ENCODE data around the gene FBXL20. TPM values are rescaled to one million over a fixed set of nuclear protein-coding genes. Genes with fewer than 3 reads are reported as not detected.

The FBXL20 gene
- polyA plus RNA-seq, 1 of the 3 experiments (the other 2 are of a cell fraction): 2.2 TPM

GRCh38 chr17:39405436-39405835, 4.0 kb upstream of the FBXL20 start (continued):
- no peak for TF ChIP-seq NRF1 (IDR thresholded peaks at IDR 0.05; ENCODE audit: low read depth, low read length)
- TF ChIP-seq TCF12 (IDR thresholded peaks at IDR 0.05): no peak
- no peak for TF ChIP-seq USF1 (IDR thresholded peaks at IDR 0.05; ENCODE audit: borderline replicate concordance, low read depth)

DNA sequence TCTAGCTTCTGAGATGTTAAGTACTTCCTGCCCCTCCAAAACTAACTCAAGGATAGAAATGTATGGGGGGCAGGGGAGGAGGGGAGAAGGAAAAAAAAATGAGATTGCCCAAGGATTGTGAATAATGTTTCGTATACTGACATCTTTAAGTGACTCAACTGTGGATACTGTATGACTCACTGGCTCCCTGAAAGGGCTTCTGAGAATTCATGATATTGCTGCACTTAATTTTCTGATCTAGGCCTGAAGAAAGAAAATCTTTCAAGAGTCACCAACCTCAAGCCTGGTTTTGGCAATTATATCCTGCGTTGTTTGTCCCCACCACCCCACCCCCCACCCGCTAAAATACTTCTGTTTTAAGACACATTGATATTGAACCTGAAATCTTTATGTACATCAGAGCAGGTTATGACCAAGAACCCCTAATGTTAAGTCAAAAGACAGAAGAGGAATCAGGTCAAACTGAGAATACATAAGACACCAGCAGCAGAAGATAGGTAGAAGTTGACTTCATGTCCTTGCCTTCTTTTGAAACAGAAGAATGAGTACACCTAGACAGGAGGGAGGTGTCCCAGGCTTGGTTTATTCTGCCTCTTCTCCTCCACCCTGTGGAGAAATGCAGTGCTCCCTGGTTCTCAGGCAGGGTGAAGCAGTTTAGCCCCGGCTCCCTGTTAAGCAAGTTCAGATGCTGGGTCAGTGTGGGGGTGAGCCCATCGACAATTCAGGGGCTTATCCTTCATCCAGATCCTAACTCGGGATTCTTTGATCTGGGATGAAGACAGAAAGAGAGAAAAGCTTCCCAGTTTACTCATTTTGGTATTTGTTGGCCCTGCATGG, 3.3 kb upstream of the FBXL20 start:
- Histone ChIP-seq H3K4me3 (ENCODE audit: low read depth in 2 of 2, low read length in 1 of 2) (0 out of 4 replicates have a peak overlapping the region, but pooled peaks of 1 of the 2 experiments have one; percentile 1), H3K27me3 (ENCODE audit: insufficient read depth) (no peaks in the 10 kb centered on the region), H3K4me1 (ENCODE audit: control insufficient read depth in 1 of 2, insufficient read depth in 2 of 2, low read depth in 1 of 2, low read length in 1 of 2) (peaks cover 6 to 12% of the 10 kb centered on the region in 2 experiments; a peak in 3 of 4 replicates), H3K9me2 (no peaks in the 10 kb centered on the region), H3K79me2 (ENCODE audit: insufficient read depth) (peaks cover 15% of the 10 kb centered on the region), H3K9ac (peak overlapping the region; percentile 5; the same call in 1 of the 2 replicates), H3K36me3 (replicated peaks in 1 of 2; ENCODE audit: control insufficient read depth in 1 of 2, insufficient read depth in 2 of 2, low read length in 1 of 2) (peaks cover 28 to 38% of the 10 kb centered on the region in 2 experiments), H3K27ac (ENCODE audit: low read depth in 2 of 2, low read length in 1 of 2) (peak overlapping the region in 1 of 2 experiments; percentile 87; a peak in 3 of 4 replicates), H4K20me1 (ENCODE audit: insufficient read depth) (peaks cover 14% of the 10 kb centered on the region), H3K4me2 (peak overlapping the region; percentile 56), H3F3A (replicated peaks; ENCODE audit: insufficient read depth) (peaks cover 43% of the 10 kb centered on the region), H2AFZ (ENCODE audit: low read depth) (no peak overlapping the region), H3K9me3 (no peaks in the 10 kb centered on the region)
- ChIA-PET POLR2A (no interaction called here), CTCF (interaction anchor here (1.3 kb wide), 1 partner anchor 161 kb away, joined by 3 read pairs; no protein-coding TSS in a partner anchor)
- DNase-seq: no peak
- WGBS (ENCODE audit: low lambda C conversion rate): 36% methylated on average over 6 of the region's 6 CpGs
- 0 out of 4 replicates have a peak, but pooled peaks of 1 of the 2 experiments have one; percentile 19 for TF ChIP-seq EP300 (IDR thresholded peaks at IDR 0.05; ENCODE audit: borderline replicate concordance in 1 of 2, low read depth in 1 of 2, low read length in 1 of 2)
- peak; percentile 62; the same call in 1 of the 2 replicates for TF ChIP-seq TCF12 (IDR thresholded peaks at IDR 0.05)
- TF ChIP-seq, protein P1, sequence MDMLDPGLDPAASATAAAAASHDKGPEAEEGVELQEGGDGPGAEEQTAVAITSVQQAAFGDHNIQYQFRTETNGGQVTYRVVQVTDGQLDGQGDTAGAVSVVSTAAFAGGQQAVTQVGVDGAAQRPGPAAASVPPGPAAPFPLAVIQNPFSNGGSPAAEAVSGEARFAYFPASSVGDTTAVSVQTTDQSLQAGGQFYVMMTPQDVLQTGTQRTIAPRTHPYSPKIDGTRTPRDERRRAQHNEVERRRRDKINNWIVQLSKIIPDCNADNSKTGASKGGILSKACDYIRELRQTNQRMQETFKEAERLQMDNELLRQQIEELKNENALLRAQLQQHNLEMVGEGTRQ (IDR thresholded peaks at IDR 0.05; ENCODE audit: borderline replicate concordance, low read depth, low read length): no peak
- TF ChIP-seq POLR2AphosphoS5 (IDR thresholded peaks at IDR 0.05; ENCODE audit: low read depth, low read length): 0 out of 2 replicates have a peak, but pooled peaks have one; percentile 27
- TF ChIP-seq EZH2phosphoT487 (IDR thresholded peaks at IDR 0.05; ENCODE audit: borderline replicate concordance, low read depth): no peak
- TF ChIP-seq, protein P2, sequence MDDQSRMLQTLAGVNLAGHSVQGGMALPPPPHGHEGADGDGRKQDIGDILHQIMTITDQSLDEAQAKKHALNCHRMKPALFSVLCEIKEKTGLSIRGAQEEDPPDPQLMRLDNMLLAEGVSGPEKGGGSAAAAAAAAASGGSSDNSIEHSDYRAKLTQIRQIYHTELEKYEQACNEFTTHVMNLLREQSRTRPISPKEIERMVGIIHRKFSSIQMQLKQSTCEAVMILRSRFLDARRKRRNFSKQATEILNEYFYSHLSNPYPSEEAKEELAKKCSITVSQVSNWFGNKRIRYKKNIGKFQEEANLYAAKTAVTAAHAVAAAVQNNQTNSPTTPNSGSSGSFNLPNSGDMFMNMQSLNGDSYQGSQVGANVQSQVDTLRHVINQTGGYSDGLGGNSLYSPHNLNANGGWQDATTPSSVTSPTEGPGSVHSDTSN (IDR thresholded peaks at IDR 0.05): peak; percentile 58
- peak; percentile 97 for TF ChIP-seq FOSL2 (IDR thresholded peaks at IDR 0.05; ENCODE audit: borderline replicate concordance, low read depth)
- TF ChIP-seq MAX (IDR thresholded peaks at IDR 0.05; ENCODE audit: low read depth): 0 out of 2 replicates have a peak, but pooled peaks have one; percentile 49
- TF ChIP-seq RAD21 (IDR thresholded peaks at IDR 0.05; ENCODE audit: low read length): no peak
- TF ChIP-seq GABPA (IDR thresholded peaks at IDR 0.05; ENCODE audit: low read depth): no peak
- peak; percentile 17; the same call in 1 of the 2 replicates for TF ChIP-seq ELF1 (IDR thresholded peaks at IDR 0.05)
- no peak for TF ChIP-seq FOXJ3 (CRISPR knock-in tag; IDR thresholded peaks at IDR 0.05)
- no peak for TF ChIP-seq NRF1 (IDR thresholded peaks at IDR 0.05; ENCODE audit: low read depth, low read length)
- TF ChIP-seq REST (IDR thresholded peaks at IDR 0.05; ENCODE audit: low read depth, low read length): no peak
- no peak for TF ChIP-seq SMC3 (IDR thresholded peaks at IDR 0.05; ENCODE audit: low read depth, low read length)
- no peak for TF ChIP-seq TEAD4 (IDR thresholded peaks at IDR 0.05; ENCODE audit: borderline replicate concordance, insufficient read depth)
- no peak for TF ChIP-seq MEF2A (IDR thresholded peaks at IDR 0.05; ENCODE audit: borderline replicate concordance, low read depth)
- no peak for TF ChIP-seq NFIC (IDR thresholded peaks at IDR 0.05; ENCODE audit: borderline replicate concordance)
- TF ChIP-seq YY1 (IDR thresholded peaks at IDR 0.05; ENCODE audit: low read depth): no peak; the same call in 1 of the 2 replicates
- TF ChIP-seq JUND (IDR thresholded peaks at IDR 0.05): peak; percentile 84
- TF ChIP-seq GATA2 (CRISPR knock-in tag; IDR thresholded peaks at IDR 0.05): no peak
- no peak for TF ChIP-seq RXRA (IDR thresholded peaks at IDR 0.05; ENCODE audit: borderline replicate concordance, low read depth)
- no peak for TF ChIP-seq RCOR1 (IDR thresholded peaks at IDR 0.05; ENCODE audit: low read length)
- no peak for TF ChIP-seq MXI1 (IDR thresholded peaks at IDR 0.05; ENCODE audit: low read depth, low read length)

All from SK-N-SH (cell line).